GM23338 (cell line): ENCODE data around the gene FBXO9. TPM values are rescaled to one million over a fixed set of nuclear protein-coding genes. Genes with fewer than 3 reads are reported as not detected.

ENCODE experiments used
- ATAC-seq: fragments of 200-7000 bp; cut with Tn5 transposase; 3 replicates; pipeline ENCODE4 v1.9.1; 2020
- DNase-seq: peaks from one replicate; pipeline ENCODE4 v3.0.0-alpha.2; 2015; ENCODE audit warnings: low spot score
- H2AFZ ChIP-seq: fragments of 200-600 bp; sonication (generic); 2 replicates; pipeline ENCODE4 v1.8.0; 2016; ENCODE audit warnings: antibody characterized with exemption, mild to moderate bottlenecking, moderate library complexity
- H3F3A ChIP-seq: fragments of 200-600 bp; sonication (generic); replicated peaks from 2 replicates; pipeline ENCODE4 v1.8.0; 2017; ENCODE audit warnings: antibody characterized with exemption, mixed run types, low read depth
- H3K27ac ChIP-seq: fragments of 200-600 bp; sonication (generic); 2 replicates; pipeline ENCODE4 v1.6.1; 2016; ENCODE audit warnings: low read depth
- H3K27me3 ChIP-seq: fragments of 200-600 bp; sonication (generic); 2 replicates; pipeline ENCODE4 v1.8.0; 2016; ENCODE audit warnings: mild to moderate bottlenecking, mixed run types, moderate library complexity; ENCODE audit not compliant: insufficient read depth
- H3K36me3 ChIP-seq: fragments of 200-600 bp; sonication (generic); 2 replicates; pipeline ENCODE4 v1.8.0; 2016; ENCODE audit warnings: mild to moderate bottlenecking; ENCODE audit not compliant: insufficient read depth
- H3K4me1 ChIP-seq: fragments of 200-600 bp; sonication (generic); 2 replicates; pipeline ENCODE4 v1.8.0; 2016; ENCODE audit warnings: mild to moderate bottlenecking, moderate library complexity; ENCODE audit not compliant: insufficient read depth
- H3K4me2 ChIP-seq: fragments of 200-600 bp; sonication (generic); 2 replicates; pipeline ENCODE4 v1.7.1; 2017; ENCODE audit warnings: mixed run types
- H3K4me3 ChIP-seq: fragments of 200-600 bp; sonication (generic); 2 replicates; pipeline ENCODE4 v1.6.1; 2016; ENCODE audit warnings: mixed run types
- H3K79me2 ChIP-seq: fragments of 200-600 bp; sonication (generic); replicated peaks from 2 replicates; pipeline ENCODE4 v1.8.0; 2017; ENCODE audit warnings: mild to moderate bottlenecking; ENCODE audit not compliant: insufficient read depth
- H3K9me2 ChIP-seq: fragments of 200-600 bp; sonication (generic); 2 replicates; pipeline ENCODE4 v1.8.0; 2017; ENCODE audit not compliant: insufficient read depth
- H4K20me1 ChIP-seq: fragments of 200-600 bp; sonication (generic); replicated peaks from 2 replicates; pipeline ENCODE4 v1.8.0; 2017; ENCODE audit warnings: mild to moderate bottlenecking; ENCODE audit not compliant: insufficient read depth
- H3K27ac Mint-ChIP-seq: 2 replicates; pipeline ENCODE4 v1.8.0; 2020; ENCODE audit warnings: inconsistent platforms, mild to moderate bottlenecking, moderate library complexity, mixed read lengths
- H3K27me3 Mint-ChIP-seq: 3 replicates; pipeline ENCODE4 v1.8.0; 2022; ENCODE audit warnings: low read depth, mild to moderate bottlenecking, moderate library complexity, mixed read lengths, inconsistent platforms; ENCODE audit not compliant: insufficient read depth, poor library complexity
- H3K36me3 Mint-ChIP-seq: 3 replicates; pipeline ENCODE4 v1.8.0; 2021; ENCODE audit warnings: low read depth, mild to moderate bottlenecking, inconsistent platforms, moderate library complexity, mixed read lengths
- H3K4me1 Mint-ChIP-seq: 3 replicates; pipeline ENCODE4 v1.8.0; 2020; ENCODE audit warnings: mild to moderate bottlenecking, inconsistent platforms, mixed read lengths
- H3K4me3 Mint-ChIP-seq: 3 replicates; pipeline ENCODE4 v1.8.0; 2021; ENCODE audit warnings: moderate library complexity, mild to moderate bottlenecking, inconsistent platforms, mixed read lengths
- H3K9me3 Mint-ChIP-seq: 3 replicates; pipeline ENCODE4 v1.8.0; 2020; ENCODE audit warnings: moderate library complexity, mild to moderate bottlenecking, inconsistent platforms, mixed read lengths
- CREB1 ChIP-seq: fragments of 250-450 bp; sonication (Bioruptor Pico); IDR thresholded peaks from 2 replicates; pipeline ENCODE4 v1.5.0; 2020; ENCODE audit warnings: low read depth, mild to moderate bottlenecking, moderate library complexity
- ETS1 ChIP-seq: IDR thresholded peaks from 2 replicates; pipeline ENCODE4 v1.6.1; 2016; ENCODE audit warnings: antibody characterized with exemption
- EZH2 ChIP-seq: fragments of 200-600 bp; sonication (generic); IDR thresholded peaks from one replicate; pipeline ENCODE4 v1.8.0; 2017; ENCODE audit warnings: antibody characterized with exemption, mild to moderate bottlenecking, low read depth; ENCODE audit not compliant: unreplicated experiment
- EZH2phosphoT487 ChIP-seq: fragments of 200-600 bp; sonication (generic); IDR thresholded peaks from one replicate; pipeline ENCODE4 v1.8.1; 2018; ENCODE audit warnings: antibody characterized with exemption; ENCODE audit not compliant: unreplicated experiment
- JUNB ChIP-seq: IDR thresholded peaks from one replicate; pipeline ENCODE4 v1.6.1; 2016; ENCODE audit warnings: antibody characterized with exemption; ENCODE audit not compliant: unreplicated experiment
- NANOG ChIP-seq: IDR thresholded peaks from 2 replicates; pipeline ENCODE4 v1.6.1; 2016; ENCODE audit warnings: antibody characterized with exemption, borderline replicate concordance
- POLR2AphosphoS5 ChIP-seq: IDR thresholded peaks from 2 replicates; pipeline ENCODE4 v1.6.1; 2016; ENCODE audit warnings: antibody characterized with exemption, low read depth
- STAT1 ChIP-seq: IDR thresholded peaks from one replicate; pipeline ENCODE4 v1.6.1; 2016; ENCODE audit warnings: antibody characterized with exemption; ENCODE audit not compliant: unreplicated experiment
- ZNF114 ChIP-seq: fragments of 250-450 bp; sonication (Bioruptor Pico); IDR thresholded peaks from 2 replicates; pipeline ENCODE4 v1.5.0; 2020; ENCODE audit warnings: mild to moderate bottlenecking, moderate library complexity
- ZNF331 ChIP-seq: fragments of 250-450 bp; sonication (Bioruptor Pico); IDR thresholded peaks from 2 replicates; pipeline ENCODE4 v1.5.0; 2020; ENCODE audit warnings: low read depth, mild to moderate bottlenecking, moderate library complexity
- polyA plus RNA-seq: library from polyadenylated mRNA; unstranded; fragments of >200 nt; fragmentation: Nextera tagmentation; extraction: Ambion mirVana; gene quantifications from 2 replicates; pipeline ENCODE4 v1.2.1, GENCODE V29; 2016
- total RNA-seq: library from RNA; depleted of rRNA; stranded (reverse); fragments of >200 nt; shearing (Covaris generic); gene quantifications from 2 replicates; pipeline ENCODE4 v1.2.3, GENCODE V29; 2014
- TF ChIP-seq, protein P1 (sequence below): IDR thresholded peaks from one replicate; pipeline ENCODE4 v1.6.1; 2018; ENCODE audit warnings: antibody characterized with exemption; ENCODE audit not compliant: unreplicated experiment
- TF ChIP-seq, protein P2 (sequence below), 2 experiments: fragments of 200-600 bp in 1 of 2; sonication (generic) in 1 of 2; conservative IDR thresholded peaks; 2 replicates each; pipeline versions ENCODE4 v1.5.1 to v1.6.1; 2016 to 2017; ENCODE audit warnings: antibody characterized with exemption in 2 of 2, low read depth in 2 of 2, mild to moderate bottlenecking in 2 of 2, moderate library complexity in 1 of 2

Gene FBXO9
- total and polyA plus RNA-seq, 2 experiments from 2014 or later = 29.8 to 32.8 TPM

GRCh38 chr6:53134601-53135235 is 69.5 kb downstream of the FBXO9 start (continued):
- TF ChIP-seq, protein P1, sequence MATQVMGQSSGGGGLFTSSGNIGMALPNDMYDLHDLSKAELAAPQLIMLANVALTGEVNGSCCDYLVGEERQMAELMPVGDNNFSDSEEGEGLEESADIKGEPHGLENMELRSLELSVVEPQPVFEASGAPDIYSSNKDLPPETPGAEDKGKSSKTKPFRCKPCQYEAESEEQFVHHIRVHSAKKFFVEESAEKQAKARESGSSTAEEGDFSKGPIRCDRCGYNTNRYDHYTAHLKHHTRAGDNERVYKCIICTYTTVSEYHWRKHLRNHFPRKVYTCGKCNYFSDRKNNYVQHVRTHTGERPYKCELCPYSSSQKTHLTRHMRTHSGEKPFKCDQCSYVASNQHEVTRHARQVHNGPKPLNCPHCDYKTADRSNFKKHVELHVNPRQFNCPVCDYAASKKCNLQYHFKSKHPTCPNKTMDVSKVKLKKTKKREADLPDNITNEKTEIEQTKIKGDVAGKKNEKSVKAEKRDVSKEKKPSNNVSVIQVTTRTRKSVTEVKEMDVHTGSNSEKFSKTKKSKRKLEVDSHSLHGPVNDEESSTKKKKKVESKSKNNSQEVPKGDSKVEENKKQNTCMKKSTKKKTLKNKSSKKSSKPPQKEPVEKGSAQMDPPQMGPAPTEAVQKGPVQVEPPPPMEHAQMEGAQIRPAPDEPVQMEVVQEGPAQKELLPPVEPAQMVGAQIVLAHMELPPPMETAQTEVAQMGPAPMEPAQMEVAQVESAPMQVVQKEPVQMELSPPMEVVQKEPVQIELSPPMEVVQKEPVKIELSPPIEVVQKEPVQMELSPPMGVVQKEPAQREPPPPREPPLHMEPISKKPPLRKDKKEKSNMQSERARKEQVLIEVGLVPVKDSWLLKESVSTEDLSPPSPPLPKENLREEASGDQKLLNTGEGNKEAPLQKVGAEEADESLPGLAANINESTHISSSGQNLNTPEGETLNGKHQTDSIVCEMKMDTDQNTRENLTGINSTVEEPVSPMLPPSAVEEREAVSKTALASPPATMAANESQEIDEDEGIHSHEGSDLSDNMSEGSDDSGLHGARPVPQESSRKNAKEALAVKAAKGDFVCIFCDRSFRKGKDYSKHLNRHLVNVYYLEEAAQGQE = no peak
- no peak for TF ChIP-seq EZH2phosphoT487
- TF ChIP-seq CREB1 (CRISPR knock-in tag) = no peak
- TF ChIP-seq POLR2AphosphoS5 = no peak

DNA sequence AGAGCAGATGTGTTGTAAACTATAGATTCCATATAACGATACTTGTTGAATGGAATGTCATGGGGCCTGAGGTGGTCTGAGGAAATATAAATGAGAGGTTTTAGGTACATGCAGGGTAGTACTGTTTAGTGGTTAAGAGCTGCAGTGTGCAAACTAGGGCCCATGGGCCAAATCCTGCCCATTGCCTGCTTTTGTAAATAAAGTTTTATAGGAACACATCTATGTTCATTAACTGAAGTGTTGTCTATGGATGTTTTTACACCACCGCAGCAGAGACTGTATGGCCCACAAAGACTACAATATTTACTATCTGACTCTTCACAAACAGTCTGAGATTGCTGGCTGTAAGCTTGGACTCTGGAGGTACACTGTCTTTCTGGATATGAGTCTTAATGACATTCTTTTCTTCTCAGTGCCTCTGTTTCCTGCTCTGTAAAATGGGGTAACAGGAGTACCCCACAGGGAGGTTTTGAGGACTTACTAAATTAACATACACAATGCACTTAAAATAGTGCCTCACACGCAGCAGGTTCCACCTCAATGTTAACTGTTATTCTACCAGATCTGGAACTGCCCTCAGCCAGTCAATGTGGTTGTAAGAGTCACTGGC is 70.9 kb downstream of the FBXO9 start:
- Mint-ChIP-seq H3K4me3 (no peak overlapping the region), H3K27ac (no peak overlapping the region), H3K36me3 (no peaks in the 10 kb centered on the region), H3K9me3 (no peaks in the 10 kb centered on the region), H3K4me1 (no peaks in the 10 kb centered on the region), H3K27me3 (peaks cover 4% of the 10 kb centered on the region)
- DNase-seq (no peak), ATAC-seq (no peak)
- H3K27ac ChIP-seq = no peak overlapping the region
- no peaks in the 10 kb centered on the region for H4K20me1 ChIP-seq
- no peaks in the 10 kb centered on the region for H3F3A ChIP-seq
- H3K4me2 ChIP-seq = no peak overlapping the region
- no peaks in the 10 kb centered on the region for H3K36me3 ChIP-seq
- H3K9me2 ChIP-seq = no peaks in the 10 kb centered on the region
- H3K79me2 ChIP-seq = no peaks in the 10 kb centered on the region
- no peaks in the 10 kb centered on the region for H3K27me3 ChIP-seq
- H3K4me3 ChIP-seq = no peak overlapping the region
- H3K4me1 ChIP-seq = no peaks in the 10 kb centered on the region
- H2AFZ ChIP-seq = no peak overlapping the region
- TF ChIP-seq EZH2 (no peak), NANOG (no peak), CREB1 (CRISPR knock-in tag) (no peak), ZNF331 (CRISPR knock-in tag) (no peak), POLR2AphosphoS5 (no peak), ETS1 (no peak), JUNB (no peak), EZH2phosphoT487 (no peak), ZNF114 (no peak), STAT1 (no peak)
- TF ChIP-seq, protein P1 = no peak
- TF ChIP-seq, protein P2, sequence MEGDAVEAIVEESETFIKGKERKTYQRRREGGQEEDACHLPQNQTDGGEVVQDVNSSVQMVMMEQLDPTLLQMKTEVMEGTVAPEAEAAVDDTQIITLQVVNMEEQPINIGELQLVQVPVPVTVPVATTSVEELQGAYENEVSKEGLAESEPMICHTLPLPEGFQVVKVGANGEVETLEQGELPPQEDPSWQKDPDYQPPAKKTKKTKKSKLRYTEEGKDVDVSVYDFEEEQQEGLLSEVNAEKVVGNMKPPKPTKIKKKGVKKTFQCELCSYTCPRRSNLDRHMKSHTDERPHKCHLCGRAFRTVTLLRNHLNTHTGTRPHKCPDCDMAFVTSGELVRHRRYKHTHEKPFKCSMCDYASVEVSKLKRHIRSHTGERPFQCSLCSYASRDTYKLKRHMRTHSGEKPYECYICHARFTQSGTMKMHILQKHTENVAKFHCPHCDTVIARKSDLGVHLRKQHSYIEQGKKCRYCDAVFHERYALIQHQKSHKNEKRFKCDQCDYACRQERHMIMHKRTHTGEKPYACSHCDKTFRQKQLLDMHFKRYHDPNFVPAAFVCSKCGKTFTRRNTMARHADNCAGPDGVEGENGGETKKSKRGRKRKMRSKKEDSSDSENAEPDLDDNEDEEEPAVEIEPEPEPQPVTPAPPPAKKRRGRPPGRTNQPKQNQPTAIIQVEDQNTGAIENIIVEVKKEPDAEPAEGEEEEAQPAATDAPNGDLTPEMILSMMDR (conservative IDR thresholded peaks at IDR 0.05; ENCODE audit: low read depth in 2 of 2) = no peak
